PFSK-1 (cell line): ENCODE results near the gene RALGPS1.

Experiments
- POLR2AphosphoS5 ChIP-seq: IDR thresholded peaks from 2 replicates; pipeline ENCODE4 v1.6.1; 2012; ENCODE audit warnings: low read depth, mild to moderate bottlenecking, control low read depth, low read length, moderate library complexity
- SIN3A ChIP-seq: IDR thresholded peaks from 2 replicates; pipeline ENCODE4 v1.6.1; 2012; ENCODE audit warnings: mild to moderate bottlenecking, low read length, moderate library complexity, borderline replicate concordance; ENCODE audit not compliant: insufficient read depth
- TAF1 ChIP-seq: IDR thresholded peaks from 2 replicates; pipeline ENCODE4 v1.6.1; 2012; ENCODE audit warnings: low read length, control low read depth, borderline replicate concordance; ENCODE audit not compliant: insufficient read depth
- TF ChIP-seq, protein P1 (sequence below), 2 experiments: IDR thresholded peaks; 2 replicates each; pipeline versions ENCODE4 v1.6.1 to v1.8.0; 2011 to 2012; ENCODE audit warnings: low read depth in 2 of 2, low read length in 2 of 2, control low read depth in 1 of 2, inconsistent platforms in 1 of 2, mild to moderate bottlenecking in 1 of 2, moderate library complexity in 1 of 2; ENCODE audit not compliant: insufficient read depth in 1 of 2

DNA sequence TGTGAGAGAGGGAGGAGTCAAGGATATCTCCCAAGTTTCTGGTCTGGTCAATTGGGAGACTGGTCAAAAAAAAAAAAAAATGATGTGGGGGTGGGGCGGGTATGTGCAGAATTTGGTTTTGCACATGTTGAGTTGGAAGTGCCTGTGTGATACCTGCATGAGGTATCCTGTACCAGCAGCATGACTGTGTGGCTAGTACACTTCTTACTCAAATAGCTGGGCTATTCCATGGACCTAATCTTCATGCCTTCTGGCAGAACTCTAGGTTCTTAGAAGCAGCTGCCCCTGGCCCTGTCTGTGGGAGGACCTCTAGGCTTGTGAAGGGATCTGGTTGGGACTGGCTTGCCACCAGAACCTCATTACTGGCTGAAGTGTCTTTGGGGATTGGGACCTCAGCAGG lies 93.5 kb downstream of the RALGPS1 start:
- TF ChIP-seq POLR2AphosphoS5 (no peak), TAF1 (no peak), SIN3A (no peak)
- TF ChIP-seq, protein P1, sequence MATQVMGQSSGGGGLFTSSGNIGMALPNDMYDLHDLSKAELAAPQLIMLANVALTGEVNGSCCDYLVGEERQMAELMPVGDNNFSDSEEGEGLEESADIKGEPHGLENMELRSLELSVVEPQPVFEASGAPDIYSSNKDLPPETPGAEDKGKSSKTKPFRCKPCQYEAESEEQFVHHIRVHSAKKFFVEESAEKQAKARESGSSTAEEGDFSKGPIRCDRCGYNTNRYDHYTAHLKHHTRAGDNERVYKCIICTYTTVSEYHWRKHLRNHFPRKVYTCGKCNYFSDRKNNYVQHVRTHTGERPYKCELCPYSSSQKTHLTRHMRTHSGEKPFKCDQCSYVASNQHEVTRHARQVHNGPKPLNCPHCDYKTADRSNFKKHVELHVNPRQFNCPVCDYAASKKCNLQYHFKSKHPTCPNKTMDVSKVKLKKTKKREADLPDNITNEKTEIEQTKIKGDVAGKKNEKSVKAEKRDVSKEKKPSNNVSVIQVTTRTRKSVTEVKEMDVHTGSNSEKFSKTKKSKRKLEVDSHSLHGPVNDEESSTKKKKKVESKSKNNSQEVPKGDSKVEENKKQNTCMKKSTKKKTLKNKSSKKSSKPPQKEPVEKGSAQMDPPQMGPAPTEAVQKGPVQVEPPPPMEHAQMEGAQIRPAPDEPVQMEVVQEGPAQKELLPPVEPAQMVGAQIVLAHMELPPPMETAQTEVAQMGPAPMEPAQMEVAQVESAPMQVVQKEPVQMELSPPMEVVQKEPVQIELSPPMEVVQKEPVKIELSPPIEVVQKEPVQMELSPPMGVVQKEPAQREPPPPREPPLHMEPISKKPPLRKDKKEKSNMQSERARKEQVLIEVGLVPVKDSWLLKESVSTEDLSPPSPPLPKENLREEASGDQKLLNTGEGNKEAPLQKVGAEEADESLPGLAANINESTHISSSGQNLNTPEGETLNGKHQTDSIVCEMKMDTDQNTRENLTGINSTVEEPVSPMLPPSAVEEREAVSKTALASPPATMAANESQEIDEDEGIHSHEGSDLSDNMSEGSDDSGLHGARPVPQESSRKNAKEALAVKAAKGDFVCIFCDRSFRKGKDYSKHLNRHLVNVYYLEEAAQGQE (IDR thresholded peaks at IDR 0.05; ENCODE audit: insufficient read depth in 1 of 2, low read depth in 2 of 2, low read length in 2 of 2), result no peak
